PC-3 (cell line): ENCODE data around the gene SSTR3. TPM values are rescaled to one million over a fixed set of nuclear protein-coding genes. Genes with fewer than 3 reads are reported as not detected.

Experiments used
- ATAC-seq: fragments of 200-7000 bp; cut with Tn5 transposase; 2 replicates; pipeline ENCODE4 v1.9.1; 2020; ENCODE audit warnings: mild to moderate bottlenecking, moderate library complexity
- BruUV-seq: library from RNA; stranded (reverse); fragments of 400-500 nt; replicated peaks from 2 replicates; lab custom pipeline; 2021; lab: Mats Ljungman, UMichigan
- CTCF ChIA-PET: fragments of 300-600 bp; sonication (Branson Sonifier 250); formaldehyde crosslinking; loops from one replicate; lab custom pipeline; 2022; ENCODE audit warnings: antibody characterized with exemption; lab: Charles Lee
- POLR2A ChIA-PET: fragments of 300-600 bp; sonication (Branson Sonifier 250); formaldehyde crosslinking; loops from one replicate; lab custom pipeline; 2022; ENCODE audit warnings: antibody characterized with exemption; ENCODE audit not compliant: unreplicated experiment; lab: Charles Lee
- DNase-seq: peaks from one replicate; pipeline ENCODE4 v3.0.0-alpha.2; 2015
- H2AFZ ChIP-seq: fragments of 300-600 bp; sonication (generic); 2 replicates; pipeline ENCODE4 v1.6.0; 2016; ENCODE audit warnings: antibody characterized with exemption, low read length
- H3F3A ChIP-seq: fragments of 300-600 bp; sonication (generic); one replicate; pipeline ENCODE4 v1.6.0; 2017; ENCODE audit warnings: antibody characterized with exemption, low read length, control low read depth, mild to moderate bottlenecking; ENCODE audit not compliant: unreplicated experiment
- H3K27ac ChIP-seq: fragments of 300-600 bp; sonication (generic); 2 replicates; pipeline ENCODE4 v1.5.1; 2016; ENCODE audit warnings: mild to moderate bottlenecking, low read length
- H3K27me3 ChIP-seq: fragments of 300-600 bp; sonication (generic); 2 replicates; pipeline ENCODE4 v1.6.1; 2016; ENCODE audit warnings: low read length, mixed read lengths
- H3K36me3 ChIP-seq: fragments of 300-600 bp; sonication (generic); 2 replicates; pipeline ENCODE4 v1.6.1; 2016; ENCODE audit warnings: low read depth, mixed run types, low read length, mixed read lengths
- H3K4me1 ChIP-seq: fragments of 300-600 bp; sonication (generic); 2 replicates; pipeline ENCODE4 v1.5.1; 2016; ENCODE audit warnings: low read length; ENCODE audit not compliant: insufficient read depth
- H3K4me2 ChIP-seq: fragments of 300-600 bp; sonication (generic); 2 replicates; pipeline ENCODE4 v1.6.0; 2016; ENCODE audit warnings: low read length
- H3K4me3 ChIP-seq: fragments of 300-600 bp; sonication (generic); 2 replicates; pipeline ENCODE4 v1.5.1; 2016; ENCODE audit warnings: mild to moderate bottlenecking, low read length, mixed read lengths
- H3K79me2 ChIP-seq: fragments of 300-600 bp; sonication (generic); 2 replicates; pipeline ENCODE4 v1.6.1; 2017; ENCODE audit warnings: low read length, mixed read lengths
- H3K9ac ChIP-seq: fragments of 300-600 bp; sonication (generic); 2 replicates; pipeline ENCODE4 v1.6.0; 2016; ENCODE audit warnings: mild to moderate bottlenecking, low read length
- H3K9me2 ChIP-seq: fragments of 300-600 bp; sonication (generic); replicated peaks from 2 replicates; pipeline ENCODE4 v1.6.1; 2016; ENCODE audit warnings: mixed run types, low read length, mixed read lengths
- H3K9me3 ChIP-seq: fragments of 300-600 bp; sonication (generic); 2 replicates; pipeline ENCODE4 v1.6.1; 2016; ENCODE audit warnings: low read length, mixed read lengths
- H4K20me1 ChIP-seq: fragments of 300-600 bp; sonication (generic); 2 replicates; pipeline ENCODE4 v1.6.1; 2016; ENCODE audit warnings: low read length, mixed read lengths
- CTCF ChIP-seq: fragments of 300-600 bp; sonication (generic); conservative IDR thresholded peaks from 2 replicates; pipeline ENCODE4 v1.5.1; 2017; ENCODE audit warnings: antibody characterized with exemption, low read depth, mild to moderate bottlenecking, low read length
- EZH2 ChIP-seq: fragments of 300-600 bp; sonication (generic); IDR thresholded peaks from one replicate; pipeline ENCODE4 v1.6.1; 2017; ENCODE audit warnings: antibody characterized with exemption, mild to moderate bottlenecking, low read length; ENCODE audit not compliant: unreplicated experiment
- EZH2phosphoT487 ChIP-seq: fragments of 300-600 bp; sonication (generic); IDR thresholded peaks from 2 replicates; pipeline ENCODE4 v1.6.1; 2018; ENCODE audit warnings: mild to moderate bottlenecking, antibody characterized with exemption, low read length, borderline replicate concordance
- intact Hi-C: fragments of 100-400 bp; cut with micrococcal nuclease; formaldehyde crosslinking; loops from 2 replicates; pipeline ENCODE4 v1.9.0; 2023
- total RNA-seq: library from RNA; depleted of rRNA; stranded (reverse); fragments of >200 nt; gene quantifications from 2 replicates; pipeline ENCODE4 v1.2.3, GENCODE V29; 2014

SSTR3 gene
- total RNA-seq, 1 experiment from 2014 or later: 0.55 TPM

GRCh38 chr22:37215890-37216289 is 3.6 kb upstream of the SSTR3 start:
- H3F3A ChIP-seq: no peaks in the 10 kb centered on the region
- ATAC-seq (no peak), DNase-seq (no peak)
- no peak overlapping the region for H3K9ac ChIP-seq
- CTCF ChIA-PET: interaction anchor here (0.6 kb wide), 1 partner anchor 73 kb away, joined by 5 read pairs; no protein-coding TSS in a partner anchor
- H3K27ac ChIP-seq: no peak overlapping the region
- no peaks in the 10 kb centered on the region for H3K36me3 ChIP-seq
- H3K9me2 ChIP-seq: no peaks in the 10 kb centered on the region
- no peak overlapping the region for H2AFZ ChIP-seq
- intact Hi-C loops: no loop called here
- no TSS peak for BruUV-seq
- no peak for TF ChIP-seq CTCF
- TF ChIP-seq EZH2phosphoT487: no peak
- no peak for TF ChIP-seq EZH2
- no peak overlapping the region for H3K4me3 ChIP-seq
- H3K4me2 ChIP-seq: no peak overlapping the region
- H4K20me1 ChIP-seq: no peaks in the 10 kb centered on the region
- H3K4me1 ChIP-seq: no peaks in the 10 kb centered on the region
- POLR2A ChIA-PET: no interaction called here
- H3K79me2 ChIP-seq: no peaks in the 10 kb centered on the region
- H3K27me3 ChIP-seq: no peaks in the 10 kb centered on the region
- H3K9me3 ChIP-seq: no peaks in the 10 kb centered on the region

GRCh38 chr22:37214731-37215030 is 2.4 kb upstream of the SSTR3 start:
- Histone ChIP-seq H3K4me2 (no peak overlapping the region), H3K27me3 (no peaks in the 10 kb centered on the region), H3F3A (no peaks in the 10 kb centered on the region), H3K4me1 (no peaks in the 10 kb centered on the region), H3K4me3 (no peak overlapping the region), H4K20me1 (no peaks in the 10 kb centered on the region), H3K9me3 (no peaks in the 10 kb centered on the region), H2AFZ (no peak overlapping the region), H3K9ac (no peak overlapping the region), H3K27ac (no peak overlapping the region), H3K36me3 (no peaks in the 10 kb centered on the region), H3K9me2 (no peaks in the 10 kb centered on the region), H3K79me2 (no peaks in the 10 kb centered on the region)
- ChIA-PET POLR2A (no interaction called here), CTCF (no interaction called here)
- no peak for TF ChIP-seq EZH2
- no peak for TF ChIP-seq CTCF
- no peak for TF ChIP-seq EZH2phosphoT487
- BruUV-seq: no TSS peak
- ATAC-seq (no peak), DNase-seq (no peak)
- intact Hi-C loops: no loop called here

- no peaks in the 10 kb centered on the region for H3K79me2 ChIP-seq
- ATAC-seq (no peak), DNase-seq (no peak)
- no peak overlapping the region for H3K4me2 ChIP-seq
- no peak for TF ChIP-seq EZH2
- no peak for TF ChIP-seq EZH2phosphoT487
- TF ChIP-seq CTCF: no peak
- H3K9me2 ChIP-seq: no peaks in the 10 kb centered on the region
- H2AFZ ChIP-seq: no peak overlapping the region
- ChIA-PET POLR2A (no interaction called here), CTCF (no interaction called here)
- H3K27ac ChIP-seq: no peak overlapping the region
- BruUV-seq: no TSS peak
- no peaks in the 10 kb centered on the region for H3K27me3 ChIP-seq
- H3K9ac ChIP-seq: no peak overlapping the region
- H3K9me3 ChIP-seq: no peaks in the 10 kb centered on the region
- H3K36me3 ChIP-seq: no peaks in the 10 kb centered on the region
- intact Hi-C loops: no loop called here
- no peak overlapping the region for H3K4me3 ChIP-seq
- no peaks in the 10 kb centered on the region for H3K4me1 ChIP-seq
- H4K20me1 ChIP-seq: no peaks in the 10 kb centered on the region
- H3F3A ChIP-seq: no peaks in the 10 kb centered on the region
These were observed 1.9 kb upstream of the SSTR3 start for GRCh38 chr22:37213941-37214730.
